HG02623 (cell line): ENCODE measurements around the gene NKX2-2.

Source experiments
- ATAC-seq: cut with Tn5 transposase; IDR thresholded peaks from one replicate; pipeline ENCODE4 v1.9.1; 2021; ENCODE audit warnings: moderate library complexity; ENCODE audit not compliant: unreplicated experiment

The NKX2-2 gene

GRCh38 chr20:21522481-21523280, 8.8 kb upstream of the NKX2-2 start:
- no peak for ATAC-seq

GRCh38 chr20:21521596-21522480, 8.0 kb upstream of the NKX2-2 start:
- ATAC-seq: no peak

GRCh38 chr20:21520702-21521595, 7.1 kb upstream of the NKX2-2 start:
- ATAC-seq: no peak

GRCh38 chr20:21519136-21519584, 5.3 kb upstream of the NKX2-2 start:
- no peak for ATAC-seq

GRCh38 chr20:21518292-21518991, 4.6 kb upstream of the NKX2-2 start:
- ATAC-seq: no peak

- ATAC-seq: no peak
These were observed 3.9 kb upstream of the NKX2-2 start for GRCh38 chr20:21517566-21518277.

- ATAC-seq: no peak
These were observed 3.1 kb upstream of the NKX2-2 start for GRCh38 chr20:21516861-21517565.

- no peak for ATAC-seq
These were observed 2.3 kb upstream of the NKX2-2 start for GRCh38 chr20:21516180-21516567.

- no peak for ATAC-seq
These were observed 1.7 kb upstream of the NKX2-2 start for GRCh38 chr20:21515300-21516179.

GRCh38 chr20:21514553-21515251, 838 bp upstream of the NKX2-2 start:
- ATAC-seq: no peak

- ATAC-seq: no peak
These were observed 642 bp downstream of the NKX2-2 start for GRCh38 chr20:21513181-21513663.

GRCh38 chr20:21512634-21513180, 1.2 kb downstream of the NKX2-2 start:
- no peak for ATAC-seq

- no peak for ATAC-seq
These were observed 1.8 kb downstream of the NKX2-2 start for GRCh38 chr20:21511850-21512633.

GRCh38 chr20:21511485-21511849, 2.4 kb downstream of the NKX2-2 start:
- ATAC-seq: no peak

- ATAC-seq: no peak
These were observed 3.2 kb downstream of the NKX2-2 start for GRCh38 chr20:21510414-21511384.
